ENCODE measurements around the gene MBNL2.

- TF ChIP-seq CTCF (IDR thresholded peaks at IDR 0.05), result no peak
- TF ChIP-seq POLR2A (IDR thresholded peaks at IDR 0.05), result no peak
These were observed 30.0 kb upstream of the MBNL2 start for GRCh38 chr13:97192166-97192565.

Data from uterus (tissue), 2 donors.